Measurements from ENCODE around the gene KIF26A. TPM values are rescaled to one million over a fixed set of nuclear protein-coding genes. Genes with fewer than 3 reads are reported as not detected.

Gene KIF26A
- 0.50 TPM for polyA plus RNA-seq (2013, experiment 1 of 2; ENCODE audit: insufficient read length)
- 0.20 TPM for polyA plus RNA-seq (2013, experiment 2 of 2; ENCODE audit: insufficient read length)

- peak; percentile 35 for DNase-seq
These were observed at the start of gene KIF26A for GRCh38 chr14:104138098-104138717. KIF26A (plus strand) TSS chr14:104138587; CDS start chr14:104138723, 136 bp downstream.

- no peak for DNase-seq
These were observed 48.2 kb upstream of the KIF26A start for GRCh38 chr14:104090071-104090748.

GRCh38 chr14:104091061-104091926, 47.1 kb upstream of the KIF26A start:
- DNase-seq: no peak

- no peak for DNase-seq
These were observed 46.2 kb upstream of the KIF26A start for GRCh38 chr14:104091927-104092771.

- no peak for DNase-seq
These were observed 45.4 kb upstream of the KIF26A start for GRCh38 chr14:104092931-104093365.

GRCh38 chr14:104093366-104094055, 44.9 kb upstream of the KIF26A start:
- DNase-seq: no peak

GRCh38 chr14:104094056-104094708, 44.2 kb upstream of the KIF26A start:
- DNase-seq: no peak

- DNase-seq: peak; percentile 26
These were observed 43.5 kb upstream of the KIF26A start for GRCh38 chr14:104094709-104095425.

GRCh38 chr14:104095426-104096310, 42.7 kb upstream of the KIF26A start:
- DNase-seq: no peak

- DNase-seq: no peak
These were observed 42.1 kb upstream of the KIF26A start for GRCh38 chr14:104096318-104096717.

GRCh38 chr14:104096751-104097700, 41.4 kb upstream of the KIF26A start:
- DNase-seq: no peak

GRCh38 chr14:104098272-104099095, 39.9 kb upstream of the KIF26A start:
- DNase-seq: no peak

- no peak for DNase-seq
These were observed 39.0 kb upstream of the KIF26A start for GRCh38 chr14:104099096-104100041.

- no peak for DNase-seq
These were observed 38.0 kb upstream of the KIF26A start for GRCh38 chr14:104100171-104101085.

Measured in fibroblast of skin of back (primary cell).